Astrocyte (in vitro differentiated cells and primary cell): Measurements from ENCODE around the gene PLEKHA8.

ENCODE experiments used
- CTCF ChIP-seq: IDR thresholded peaks from 2 replicates; pipeline ENCODE4 v1.5.1; 2011; ENCODE audit warnings: low read depth, mild to moderate bottlenecking, inconsistent platforms, low read length, moderate library complexity; ENCODE audit not compliant: insufficient read depth
- EZH2 ChIP-seq: IDR thresholded peaks from 2 replicates; pipeline ENCODE4 v1.6.1; 2012; ENCODE audit warnings: mild to moderate bottlenecking, low read length, inconsistent platforms; ENCODE audit not compliant: insufficient read depth

GRCh38 chr7:30023524-30023923 is 4.7 kb upstream of the PLEKHA8 start:
- TF ChIP-seq EZH2 (no peak), CTCF (no peak)
